HK-2 (cell line): ENCODE measurements around the gene RASA1.
"Not testable (repeated sequence)": the region's sequence is repeated elsewhere in the genome, so short reads cannot be mapped to it uniquely, and the experiment has no call there.

Source experiments
- DNase-seq: peaks from one replicate; pipeline ENCODE4 v3.0.0-alpha.2; 2018; ENCODE audit not compliant: unreplicated experiment

RASA1 gene

DNA sequence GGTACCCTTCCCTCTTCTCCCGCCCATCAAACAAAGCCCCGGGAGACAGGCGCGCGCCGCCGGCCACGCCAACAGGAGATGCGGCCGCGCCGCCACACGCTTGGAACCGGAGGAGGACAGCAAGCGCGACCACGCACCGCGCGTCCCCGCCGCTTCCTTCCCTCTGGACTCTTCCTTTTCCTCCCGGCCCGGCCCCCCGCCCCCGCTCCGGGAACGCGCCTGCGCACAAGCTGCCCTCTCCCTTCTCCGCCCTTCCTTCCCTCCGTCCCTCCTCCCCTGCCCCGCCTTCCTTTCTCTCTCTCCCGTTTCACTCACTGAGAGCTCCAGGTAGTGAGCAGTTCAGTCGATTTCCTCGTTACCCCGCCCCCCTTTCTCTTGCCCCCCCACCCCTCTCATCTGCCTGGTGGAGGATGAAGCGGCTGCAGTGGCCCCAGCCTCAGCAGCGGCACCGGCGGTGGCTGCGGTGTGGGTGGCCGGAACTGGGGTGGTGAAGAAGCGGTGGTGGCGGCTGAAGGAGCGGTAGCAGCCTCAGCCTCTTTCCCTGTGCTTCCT lies at the start of gene RASA1:
RASA1 (plus strand) TSS at position 310 of the 552 bp plus-strand sequence. CDS start 569 bp downstream, outside the sequence.
- DNase-seq = peak; percentile 94

- no peak for DNase-seq
Observed at GRCh38 chr5:87229780-87230179, 37.9 kb upstream of the RASA1 start.

GRCh38 chr5:87231037-87231808 lies 36.5 kb upstream of the RASA1 start:
- no peak for DNase-seq

DNA sequence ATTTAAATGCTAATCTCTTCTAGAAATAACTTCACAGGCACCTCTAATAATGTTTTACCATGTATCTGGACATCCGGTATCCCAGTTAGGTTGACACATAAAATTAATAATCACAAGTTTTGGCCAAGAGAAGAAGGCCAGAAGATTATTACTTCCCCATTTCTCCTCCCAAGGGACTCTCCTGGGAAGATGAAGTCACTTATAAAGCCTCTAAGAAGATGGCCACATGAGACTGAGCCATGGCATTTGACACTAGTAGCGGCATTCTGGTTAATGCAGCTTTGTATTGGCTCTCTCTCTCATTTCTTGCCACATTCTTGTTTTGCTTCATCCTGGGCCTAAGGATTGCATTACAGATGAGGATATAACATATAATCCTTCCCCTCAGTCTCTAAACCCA lies 34.5 kb upstream of the RASA1 start:
- no peak for DNase-seq

- DNase-seq = no peak
Observed at GRCh38 chr5:87241555-87241954, 26.1 kb upstream of the RASA1 start.

DNA sequence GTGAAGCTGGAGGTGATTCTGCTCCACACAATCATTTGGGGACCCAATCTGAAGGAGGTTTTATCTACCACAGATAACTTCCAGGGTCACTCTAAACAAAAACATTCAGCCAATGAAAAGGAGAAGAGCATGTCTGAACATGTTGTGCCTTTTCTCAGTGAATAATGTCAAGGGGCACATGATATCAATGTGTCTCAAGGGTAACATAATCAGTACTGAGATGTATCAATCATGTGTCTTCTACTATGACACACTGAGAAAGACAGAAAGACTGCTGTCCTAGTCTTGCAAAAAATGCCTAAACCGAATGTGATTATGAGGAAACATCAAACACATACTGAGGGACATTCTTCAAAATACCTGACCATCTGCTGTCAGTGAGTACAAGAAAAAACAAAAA lies 25.4 kb upstream of the RASA1 start:
- no peak for DNase-seq

DNA sequence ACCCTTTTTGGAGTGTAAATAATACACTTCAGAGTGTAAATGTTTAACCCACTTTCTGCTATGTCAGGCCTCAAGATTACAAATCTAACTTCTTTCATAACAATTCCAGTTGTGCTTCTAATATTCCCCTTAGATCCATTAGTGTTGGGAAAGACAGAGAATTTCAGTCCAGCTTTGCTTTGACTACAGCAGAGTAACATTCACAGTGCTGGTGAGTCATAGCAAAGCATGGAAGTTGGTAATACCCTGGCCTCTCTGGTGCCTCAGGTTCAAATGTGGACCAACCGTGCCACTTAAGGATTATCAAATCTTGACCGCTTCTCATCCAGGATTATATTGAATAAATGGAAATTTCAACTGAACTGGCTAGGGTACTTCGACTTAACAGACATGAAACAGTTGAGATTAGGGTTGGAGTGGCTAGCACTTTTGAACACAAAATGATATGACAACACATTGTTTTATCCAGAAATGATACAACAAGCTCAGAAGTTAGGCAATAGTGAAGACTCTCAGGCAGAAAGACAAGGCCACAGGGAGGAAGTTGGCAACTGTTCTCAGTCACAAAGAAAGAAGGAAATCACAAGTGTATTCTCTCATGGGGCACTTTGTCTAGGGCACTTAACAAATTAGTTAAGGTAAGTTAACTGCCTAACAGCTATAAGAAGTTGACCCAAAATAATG lies 24.4 kb upstream of the RASA1 start:
- no peak for DNase-seq

DNA sequence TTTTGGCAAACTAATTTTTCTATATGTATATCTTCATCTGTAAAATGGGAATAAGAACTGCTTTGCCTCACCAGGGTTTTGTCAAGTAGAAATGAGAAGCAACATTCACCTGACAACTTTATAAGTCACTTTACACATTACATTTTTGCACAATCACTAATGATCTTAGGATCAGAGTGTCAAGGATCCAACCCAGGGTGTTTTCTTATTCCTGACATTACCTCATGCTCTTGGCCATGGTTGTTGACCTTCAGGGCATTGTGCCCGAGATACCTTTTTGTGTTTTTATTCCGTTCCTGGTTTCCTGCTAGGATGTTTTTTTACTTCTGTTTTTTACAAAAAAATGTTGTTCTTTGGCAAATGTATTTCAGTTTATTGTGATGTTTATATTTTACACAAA lies 22.2 kb upstream of the RASA1 start:
- DNase-seq = no peak

GRCh38 chr5:87246061-87246460 lies 21.6 kb upstream of the RASA1 start:
- no peak for DNase-seq

- DNase-seq = no peak
Observed at GRCh38 chr5:87252283-87252605, 15.4 kb upstream of the RASA1 start.

- DNase-seq = no peak
Observed at GRCh38 chr5:87254035-87254434, 13.6 kb upstream of the RASA1 start.

DNA sequence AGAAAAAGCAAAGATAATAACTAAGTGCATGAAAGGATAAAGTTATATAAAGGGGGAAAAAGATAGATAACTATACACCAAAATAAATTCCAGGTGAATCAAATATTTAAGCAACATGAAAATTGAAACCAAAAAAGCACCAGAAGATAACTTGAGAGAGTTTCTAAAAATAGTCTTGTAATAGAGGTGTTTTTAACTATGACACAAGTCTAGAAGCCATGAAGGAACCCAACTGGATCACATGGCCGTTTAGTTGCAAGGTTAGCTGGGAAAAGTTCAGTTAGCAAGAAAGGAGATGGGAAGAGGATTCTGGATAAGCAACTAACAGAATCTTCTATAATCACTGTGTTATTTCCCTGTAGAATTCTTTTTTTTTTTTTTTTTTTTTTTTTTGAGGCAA lies 9.2 kb upstream of the RASA1 start:
- no peak for DNase-seq

- no peak for DNase-seq
Observed at GRCh38 chr5:87260604-87261192, 7.0 kb upstream of the RASA1 start.

- no peak for DNase-seq
Observed at GRCh38 chr5:87263498-87263897, 4.2 kb upstream of the RASA1 start.

- DNase-seq = no peak
Observed at GRCh38 chr5:87266914-87267573, 639 bp upstream of the RASA1 start.

GRCh38 chr5:87268126-87268969 lies 665 bp downstream of the RASA1 start:
- DNase-seq = peak; percentile 66

DNA sequence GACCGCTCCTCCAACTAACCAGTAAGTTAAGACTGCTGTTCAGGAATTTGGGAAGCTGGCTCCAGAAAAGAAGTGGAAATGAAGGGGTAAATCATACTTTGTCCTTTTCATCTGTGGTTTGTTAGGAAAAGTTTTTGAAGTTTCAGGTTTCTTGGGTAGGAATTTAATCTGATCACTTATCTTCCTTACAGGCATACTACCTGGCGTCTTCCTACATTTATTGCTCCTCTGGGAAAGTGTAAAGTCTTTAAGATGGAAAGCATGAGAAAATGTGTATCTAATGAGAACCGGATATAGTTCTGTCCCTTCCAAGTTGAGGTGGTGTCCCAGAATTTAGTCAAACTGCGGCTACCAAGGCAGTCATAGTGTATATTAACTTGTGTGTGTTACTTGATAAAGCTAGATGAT lies 1.3 kb downstream of the RASA1 start:
- DNase-seq = no peak

- not testable (repeated sequence) for DNase-seq
Observed at GRCh38 chr5:87270888-87271287, 3.2 kb downstream of the RASA1 start.

DNA sequence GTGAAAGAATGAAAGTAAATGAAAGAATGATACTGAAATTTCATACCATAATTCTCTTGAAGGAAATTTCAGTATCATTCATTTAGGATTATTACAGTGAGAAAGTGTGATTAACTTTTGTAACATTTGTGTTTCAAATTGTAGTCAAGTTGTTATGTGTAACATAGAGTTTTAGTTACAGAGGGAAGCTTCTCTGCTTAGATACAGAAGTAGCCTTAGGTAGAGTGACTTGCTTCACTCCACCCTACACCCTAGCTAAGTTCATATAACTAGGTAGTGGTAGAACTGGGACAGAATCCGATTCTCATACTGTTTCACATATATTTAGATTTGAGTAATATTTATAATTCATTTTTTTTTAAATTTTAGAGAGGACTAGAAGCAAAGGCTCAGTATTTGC lies 9.0 kb downstream of the RASA1 start:
- DNase-seq = no peak

DNA sequence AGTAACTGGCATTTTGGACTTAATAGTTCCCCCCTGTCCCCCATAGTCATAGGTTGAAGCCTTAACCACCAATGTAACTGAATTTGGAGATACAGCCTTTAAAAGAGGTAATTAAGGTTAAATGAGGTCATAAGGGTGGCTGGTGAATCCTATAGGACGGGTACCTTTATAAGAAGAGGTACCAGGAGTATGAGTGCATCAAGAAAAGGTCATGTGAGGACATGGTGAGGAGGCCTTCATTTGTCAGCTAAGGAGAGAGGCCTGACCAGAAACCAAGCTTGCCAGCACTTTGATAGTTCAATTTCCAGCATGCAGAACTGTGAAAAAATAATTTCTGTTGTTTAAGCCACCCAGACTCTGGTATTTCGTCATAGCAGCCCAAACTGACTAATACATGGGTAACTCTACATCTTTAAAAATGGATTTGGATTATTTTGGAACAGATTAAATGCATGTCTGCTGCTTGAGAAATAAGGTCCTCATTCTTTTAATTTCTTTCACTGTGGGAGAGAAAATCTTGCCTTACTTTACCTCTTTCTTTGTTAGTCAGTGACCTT lies 9.7 kb downstream of the RASA1 start:
- no peak for DNase-seq

GRCh38 chr5:87278590-87279100 lies 11.0 kb downstream of the RASA1 start:
- no peak for DNase-seq
